ENCODE results near the gene SLC22A31.

Gene SLC22A31

DNA sequence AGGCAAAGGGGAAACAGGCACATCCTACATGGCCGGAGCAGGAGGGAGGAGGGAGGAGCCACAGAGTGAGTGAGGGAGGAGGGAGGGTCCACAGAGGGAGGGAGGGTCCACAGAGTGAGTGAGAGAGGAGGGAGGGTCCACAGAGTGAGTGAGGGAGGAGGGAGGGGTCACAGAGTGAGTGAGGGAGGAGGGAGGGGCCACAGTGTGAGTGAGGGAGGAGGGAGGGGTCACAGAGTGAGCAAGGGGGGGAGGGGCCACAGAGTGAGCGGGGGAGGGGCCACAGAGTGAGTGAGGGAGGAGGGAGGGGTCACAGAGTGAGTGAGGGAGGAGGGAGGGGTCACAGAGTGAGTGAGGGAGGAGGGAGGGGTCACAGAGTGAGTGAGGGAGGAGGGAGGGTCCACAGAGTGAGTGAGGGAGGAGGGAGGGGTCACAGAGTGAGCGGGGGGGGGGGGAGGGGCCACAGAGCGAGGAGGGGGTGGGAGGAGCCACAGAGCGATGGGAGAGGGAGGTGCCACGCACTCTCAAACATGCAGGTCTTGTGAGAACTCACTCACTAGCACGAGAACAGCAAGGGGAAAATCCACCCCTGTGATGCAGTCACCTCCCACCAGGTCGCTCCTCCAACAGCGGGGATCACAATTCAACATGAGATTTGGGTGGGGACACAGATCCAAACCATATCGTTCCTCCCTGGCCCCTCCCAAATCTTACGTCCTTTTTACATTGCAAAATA is 53.1 kb downstream of the SLC22A31 start:
- no peak for DNase-seq

GRCh38 chr16:89146211-89147005 is 53.9 kb downstream of the SLC22A31 start:
- no peak for DNase-seq
